Sigmoid colon (tissue), 3 donors: ENCODE measurements around the gene NAXE.

Experiments used
- POLR2A ChIP-seq, 2 donors: fragments of 450-650 bp; IDR thresholded peaks; one replicate each; pipeline ENCODE4 v1.6.1; 2016; ENCODE audit warnings: antibody characterized with exemption in 2 of 2, mild to moderate bottlenecking in 2 of 2, moderate library complexity in 2 of 2
- TF ChIP-seq, protein P1 (sequence below), 4 experiments: fragments of 450-650 bp in 3 of 4; fragments of 200-600 bp in 1 of 4; IDR thresholded peaks; one replicate each; pipeline ENCODE4 v1.5.1; 2016 to 2019; ENCODE audit warnings: antibody characterized with exemption in 4 of 4, mild to moderate bottlenecking in 3 of 4, moderate library complexity in 2 of 4

GRCh38 chr1:156641761-156642264 lies 50.2 kb downstream of the NAXE start, which contains the start of gene BCAN:
- TF ChIP-seq, protein P1, sequence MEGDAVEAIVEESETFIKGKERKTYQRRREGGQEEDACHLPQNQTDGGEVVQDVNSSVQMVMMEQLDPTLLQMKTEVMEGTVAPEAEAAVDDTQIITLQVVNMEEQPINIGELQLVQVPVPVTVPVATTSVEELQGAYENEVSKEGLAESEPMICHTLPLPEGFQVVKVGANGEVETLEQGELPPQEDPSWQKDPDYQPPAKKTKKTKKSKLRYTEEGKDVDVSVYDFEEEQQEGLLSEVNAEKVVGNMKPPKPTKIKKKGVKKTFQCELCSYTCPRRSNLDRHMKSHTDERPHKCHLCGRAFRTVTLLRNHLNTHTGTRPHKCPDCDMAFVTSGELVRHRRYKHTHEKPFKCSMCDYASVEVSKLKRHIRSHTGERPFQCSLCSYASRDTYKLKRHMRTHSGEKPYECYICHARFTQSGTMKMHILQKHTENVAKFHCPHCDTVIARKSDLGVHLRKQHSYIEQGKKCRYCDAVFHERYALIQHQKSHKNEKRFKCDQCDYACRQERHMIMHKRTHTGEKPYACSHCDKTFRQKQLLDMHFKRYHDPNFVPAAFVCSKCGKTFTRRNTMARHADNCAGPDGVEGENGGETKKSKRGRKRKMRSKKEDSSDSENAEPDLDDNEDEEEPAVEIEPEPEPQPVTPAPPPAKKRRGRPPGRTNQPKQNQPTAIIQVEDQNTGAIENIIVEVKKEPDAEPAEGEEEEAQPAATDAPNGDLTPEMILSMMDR (IDR thresholded peaks at IDR 0.05): no peak
- TF ChIP-seq POLR2A (IDR thresholded peaks at IDR 0.05): no peak
